NCI-H128 (cell line): ENCODE measurements around the gene PRKN.

Experiments used
- DNase-seq: peaks from one replicate; lab custom pipeline; 2025; ENCODE audit not compliant: unreplicated experiment; lab: John Stamatoyannopoulos, UW

The PRKN gene

GRCh38 chr6:162151021-162151665 is 576.4 kb downstream of the PRKN start:
- no peak for DNase-seq

GRCh38 chr6:162150295-162150694 is 577.3 kb downstream of the PRKN start:
- no peak for DNase-seq

GRCh38 chr6:162149786-162150185 is 577.8 kb downstream of the PRKN start:
- no peak for DNase-seq

GRCh38 chr6:162147805-162148204 is 579.8 kb downstream of the PRKN start:
- DNase-seq, result no peak

GRCh38 chr6:162147281-162147680 is 580.3 kb downstream of the PRKN start:
- no peak for DNase-seq

- DNase-seq, result no peak
These were observed 587.2 kb downstream of the PRKN start for GRCh38 chr6:162140251-162140852.

GRCh38 chr6:162125659-162126058 is 601.9 kb downstream of the PRKN start:
- no peak for DNase-seq

- DNase-seq, result no peak
These were observed 602.7 kb downstream of the PRKN start for GRCh38 chr6:162124710-162125435.

GRCh38 chr6:162123797-162124196 is 603.8 kb downstream of the PRKN start:
- DNase-seq, result no peak

- DNase-seq, result no peak
These were observed 608.2 kb downstream of the PRKN start for GRCh38 chr6:162119341-162119740.

GRCh38 chr6:162118706-162119105 is 608.9 kb downstream of the PRKN start:
- no peak for DNase-seq

- DNase-seq, result no peak
These were observed 610.6 kb downstream of the PRKN start for GRCh38 chr6:162116902-162117525.

- DNase-seq, result no peak
These were observed 618.0 kb downstream of the PRKN start for GRCh38 chr6:162109480-162110050.

GRCh38 chr6:162108041-162108440 is 619.5 kb downstream of the PRKN start:
- DNase-seq, result no peak

- no peak for DNase-seq
These were observed 627.5 kb downstream of the PRKN start for GRCh38 chr6:162100096-162100495.

GRCh38 chr6:162099685-162100084 is 627.9 kb downstream of the PRKN start:
- DNase-seq, result no peak

- DNase-seq, result no peak
These were observed 634.6 kb downstream of the PRKN start for GRCh38 chr6:162092816-162093502.

GRCh38 chr6:162090734-162091133 is 636.8 kb downstream of the PRKN start:
- DNase-seq, result no peak

GRCh38 chr6:162088091-162088490 is 639.5 kb downstream of the PRKN start:
- no peak for DNase-seq

- DNase-seq, result no peak
These were observed 642.0 kb downstream of the PRKN start for GRCh38 chr6:162085561-162085960.

- no peak for DNase-seq
These were observed 645.0 kb downstream of the PRKN start for GRCh38 chr6:162082520-162082919.
